HEK293 (cell line): ENCODE data around the gene FBRSL1.

Source experiments
- CTCF ChIA-PET: fragments of 350-600 bp; formaldehyde crosslinking; extraction: SDS; loops from one replicate; lab custom pipeline; 2021; ENCODE audit warnings: antibody characterized with exemption; lab: Yijun Ruan, JAX
- POLR2A ChIA-PET: fragments of 300-600 bp; formaldehyde crosslinking; extraction: SDS; loops from one replicate; lab custom pipeline; 2020; ENCODE audit warnings: antibody characterized with exemption, inconsistent platforms; lab: Yijun Ruan, JAX
- H3K27ac ChIP-seq: fragments of 200-500 bp; sonication (Bioruptor generic); 2 replicates; pipeline ENCODE4 v1.5.1; 2014; ENCODE audit warnings: low read depth, low read length, control low read depth, inconsistent platforms; ENCODE audit errors: extremely low read depth
- H3K36me3 ChIP-seq, 2 experiments: fragments of 200-500 bp in 1 of 2; sonication (Bioruptor generic) in 1 of 2; 1 replicate in 1 of 2; 2 replicates in 1 of 2; pipeline ENCODE4 v1.5.1; 2014 to 2017; ENCODE audit warnings: inconsistent platforms in 2 of 2, low read length in 2 of 2; ENCODE audit not compliant: control insufficient read depth in 2 of 2, insufficient read depth in 1 of 2
- H3K4me1 ChIP-seq: fragments of 200-500 bp; sonication (Bioruptor generic); 2 replicates; pipeline ENCODE4 v1.5.1; 2014; ENCODE audit warnings: mild to moderate bottlenecking, low read length, inconsistent platforms; ENCODE audit not compliant: control insufficient read depth, insufficient read depth
- H3K4me3 ChIP-seq: 2 replicates; pipeline ENCODE4 v1.5.1; 2011; ENCODE audit warnings: low read depth, mild to moderate bottlenecking, control low read depth, low read length, moderate library complexity
- H3K9me3 ChIP-seq: fragments of 200-500 bp; sonication (Bioruptor generic); 2 replicates; pipeline ENCODE4 v1.5.1; 2014; ENCODE audit warnings: low read depth, low read length, inconsistent platforms; ENCODE audit not compliant: control insufficient read depth, insufficient read depth
- FEZF1 ChIP-seq: fragments of 450-650 bp; formaldehyde crosslinking; IDR thresholded peaks from 2 replicates; pipeline ENCODE4 v1.5.1; 2016; ENCODE audit warnings: missing biosample characterization, missing genetic modification characterization
- GLIS1 ChIP-seq: fragments of 450-650 bp; formaldehyde crosslinking; IDR thresholded peaks from 2 replicates; pipeline ENCODE4 v1.5.1; 2016; ENCODE audit warnings: missing biosample characterization, missing genetic modification characterization
- PRDM4 ChIP-seq: fragments of 450-650 bp; formaldehyde crosslinking; IDR thresholded peaks from 2 replicates; pipeline ENCODE4 v1.5.1; 2017; ENCODE audit warnings: missing biosample characterization, missing genetic modification characterization
- SCRT1 ChIP-seq: fragments of 450-650 bp; formaldehyde crosslinking; IDR thresholded peaks from 2 replicates; pipeline ENCODE4 v1.5.1; 2016; ENCODE audit warnings: missing biosample characterization, missing genetic modification characterization, borderline replicate concordance
- SCRT2 ChIP-seq: fragments of 450-650 bp; formaldehyde crosslinking; IDR thresholded peaks from 2 replicates; pipeline ENCODE4 v1.5.1; 2016; ENCODE audit warnings: missing biosample characterization, missing genetic modification characterization
- SP2 ChIP-seq: fragments of 450-650 bp; formaldehyde crosslinking; IDR thresholded peaks from 2 replicates; pipeline ENCODE4 v1.5.1; 2016; ENCODE audit warnings: missing biosample characterization, missing genetic modification characterization
- WT1 ChIP-seq: fragments of 450-650 bp; formaldehyde crosslinking; IDR thresholded peaks from 2 replicates; pipeline ENCODE4 v1.5.1; 2016; ENCODE audit warnings: missing biosample characterization, missing genetic modification characterization
- ZBTB20 ChIP-seq: fragments of 450-650 bp; formaldehyde crosslinking; IDR thresholded peaks from 2 replicates; pipeline ENCODE4 v1.5.1; 2016; ENCODE audit warnings: missing biosample characterization, missing genetic modification characterization
- ZFHX2 ChIP-seq: fragments of 450-650 bp; formaldehyde crosslinking; conservative IDR thresholded peaks from 2 replicates; pipeline ENCODE4 v1.5.1; 2016; ENCODE audit warnings: missing biosample characterization, missing genetic modification characterization
- ZFP37 ChIP-seq: fragments of 450-650 bp; formaldehyde crosslinking; IDR thresholded peaks from 2 replicates; pipeline ENCODE4 v1.5.1; 2016; ENCODE audit warnings: missing biosample characterization, missing genetic modification characterization
- ZNF114 ChIP-seq: fragments of 450-650 bp; formaldehyde crosslinking; IDR thresholded peaks from 2 replicates; pipeline ENCODE4 v1.5.0; 2017; ENCODE audit warnings: missing biosample characterization, missing genetic modification characterization
- ZNF202 ChIP-seq: fragments of 450-650 bp; formaldehyde crosslinking; IDR thresholded peaks from 2 replicates; pipeline ENCODE4 v1.5.1; 2016; ENCODE audit warnings: missing biosample characterization, missing genetic modification characterization, borderline replicate concordance
- ZNF211 ChIP-seq: fragments of 450-650 bp; formaldehyde crosslinking; IDR thresholded peaks from 2 replicates; pipeline ENCODE4 v1.5.1; 2016; ENCODE audit warnings: low read depth, missing biosample characterization, missing genetic modification characterization
- ZNF292 ChIP-seq: fragments of 450-650 bp; formaldehyde crosslinking; IDR thresholded peaks from 2 replicates; pipeline ENCODE4 v1.5.1; 2016; ENCODE audit warnings: low read depth, missing biosample characterization, missing genetic modification characterization, borderline replicate concordance
- ZNF302 ChIP-seq: fragments of 450-650 bp; formaldehyde crosslinking; IDR thresholded peaks from 2 replicates; pipeline ENCODE4 v1.5.1; 2016; ENCODE audit warnings: missing biosample characterization, missing genetic modification characterization, low read depth
- ZNF488 ChIP-seq: fragments of 450-650 bp; formaldehyde crosslinking; IDR thresholded peaks from 2 replicates; pipeline ENCODE4 v1.5.1; 2016; ENCODE audit warnings: missing biosample characterization, missing genetic modification characterization
- ZNF513 ChIP-seq: fragments of 450-650 bp; IDR thresholded peaks from 2 replicates; pipeline ENCODE4 v1.5.1; 2018; ENCODE audit warnings: missing biosample characterization, missing genetic modification characterization
- ZNF596 ChIP-seq: fragments of 450-650 bp; IDR thresholded peaks from 2 replicates; pipeline ENCODE4 v1.5.0; 2018; ENCODE audit warnings: missing biosample characterization, mild to moderate bottlenecking, missing genetic modification characterization, moderate library complexity
- ZNF645 ChIP-seq: fragments of 450-650 bp; formaldehyde crosslinking; IDR thresholded peaks from 2 replicates; pipeline ENCODE4; 2016; ENCODE audit warnings: missing biosample characterization, missing genetic modification characterization
- ZNF654 ChIP-seq: fragments of 450-650 bp; formaldehyde crosslinking; IDR thresholded peaks from 2 replicates; pipeline ENCODE4 v1.5.1; 2016; ENCODE audit warnings: low read depth, missing biosample characterization, missing genetic modification characterization
- ZNF843 ChIP-seq: fragments of 450-650 bp; formaldehyde crosslinking; IDR thresholded peaks from 2 replicates; pipeline ENCODE4 v1.5.1; 2016; ENCODE audit warnings: missing biosample characterization, missing genetic modification characterization
- TF ChIP-seq, protein P1 (sequence below): fragments of 450-650 bp; formaldehyde crosslinking; IDR thresholded peaks from 2 replicates; pipeline ENCODE4 v1.5.1; 2017; ENCODE audit warnings: missing biosample characterization, missing genetic modification characterization
- TF ChIP-seq, protein P2 (sequence below): fragments of 450-650 bp; formaldehyde crosslinking; IDR thresholded peaks from 2 replicates; pipeline ENCODE4 v1.5.1; 2016; ENCODE audit warnings: missing biosample characterization, missing genetic modification characterization

Gene FBRSL1

DNA sequence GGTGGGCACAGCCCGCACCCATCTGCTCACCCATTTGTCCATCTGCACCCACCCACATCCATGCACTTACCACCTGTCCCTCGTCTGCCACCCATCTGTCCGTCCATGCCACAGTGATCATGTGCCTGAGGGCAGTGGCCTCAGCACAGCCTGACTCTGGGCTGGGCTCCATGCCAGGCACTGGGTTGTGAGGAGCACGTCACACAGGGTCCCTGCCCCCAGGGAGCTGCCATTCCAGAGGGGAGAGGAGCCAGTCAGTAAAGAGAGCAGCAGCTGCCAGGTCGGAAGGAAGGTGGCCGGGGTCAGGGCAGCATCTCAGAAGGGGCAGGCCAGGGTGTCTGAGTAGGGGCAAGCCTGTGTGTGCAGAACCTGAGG, 43.6 kb downstream of the FBRSL1 start (continued):
- TF ChIP-seq ZNF292 (tag by site-specific recombination) (no peak), GLIS1 (tag by site-specific recombination) (no peak), WT1 (tag by site-specific recombination) (no peak), ZNF114 (tag by site-specific recombination) (no peak), ZNF654 (no peak)

DNA sequence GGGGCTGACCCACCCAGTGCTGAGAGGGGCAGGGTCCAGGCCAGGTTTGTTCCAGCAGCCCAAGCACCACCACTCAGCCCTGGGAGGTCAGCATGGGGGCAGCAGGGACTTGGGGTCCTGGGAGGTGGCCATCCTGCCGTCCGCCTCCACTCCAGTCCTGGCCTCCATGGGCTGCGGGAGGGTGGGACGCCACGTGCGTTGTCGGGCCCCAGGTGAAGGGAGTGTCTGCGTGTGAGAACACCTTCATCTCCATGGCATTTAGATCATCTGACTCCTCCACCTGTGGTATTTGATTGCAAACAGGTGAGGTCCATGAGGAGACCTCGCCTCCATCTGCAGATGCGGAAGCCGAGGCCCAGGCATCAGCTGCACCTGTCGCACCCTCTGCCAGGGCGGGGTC, 44.1 kb downstream of the FBRSL1 start:
- Histone ChIP-seq H3K4me1 (no peaks in the 10 kb centered on the region), H3K36me3 (peaks cover 0 to 4% of the 10 kb centered on the region in 2 experiments; a peak in 1 of 3 replicates), H3K4me3 (no peak overlapping the region), H3K9me3 (no peaks in the 10 kb centered on the region; the same call in 1 of the 2 replicates), H3K27ac (no peak overlapping the region)
- ChIA-PET POLR2A (no interaction called here), CTCF (no interaction called here)
- no peak for TF ChIP-seq ZNF302 (tag by site-specific recombination)
- no peak for TF ChIP-seq ZNF202 (tag by site-specific recombination)
- peak; percentile 62 for TF ChIP-seq SCRT2 (tag by site-specific recombination)
- no peak for TF ChIP-seq FEZF1
- TF ChIP-seq ZBTB20 = no peak
- no peak for TF ChIP-seq ZNF843 (tag by site-specific recombination)
- TF ChIP-seq ZFHX2 (tag by site-specific recombination) = no peak
- TF ChIP-seq ZFP37 = no peak
- no peak for TF ChIP-seq ZNF645 (tag by site-specific recombination)
- no peak for TF ChIP-seq PRDM4 (tag by site-specific recombination)
- TF ChIP-seq ZNF211 (tag by site-specific recombination) = no peak
- no peak for TF ChIP-seq ZNF596 (tag by site-specific recombination)
- TF ChIP-seq, protein P1, sequence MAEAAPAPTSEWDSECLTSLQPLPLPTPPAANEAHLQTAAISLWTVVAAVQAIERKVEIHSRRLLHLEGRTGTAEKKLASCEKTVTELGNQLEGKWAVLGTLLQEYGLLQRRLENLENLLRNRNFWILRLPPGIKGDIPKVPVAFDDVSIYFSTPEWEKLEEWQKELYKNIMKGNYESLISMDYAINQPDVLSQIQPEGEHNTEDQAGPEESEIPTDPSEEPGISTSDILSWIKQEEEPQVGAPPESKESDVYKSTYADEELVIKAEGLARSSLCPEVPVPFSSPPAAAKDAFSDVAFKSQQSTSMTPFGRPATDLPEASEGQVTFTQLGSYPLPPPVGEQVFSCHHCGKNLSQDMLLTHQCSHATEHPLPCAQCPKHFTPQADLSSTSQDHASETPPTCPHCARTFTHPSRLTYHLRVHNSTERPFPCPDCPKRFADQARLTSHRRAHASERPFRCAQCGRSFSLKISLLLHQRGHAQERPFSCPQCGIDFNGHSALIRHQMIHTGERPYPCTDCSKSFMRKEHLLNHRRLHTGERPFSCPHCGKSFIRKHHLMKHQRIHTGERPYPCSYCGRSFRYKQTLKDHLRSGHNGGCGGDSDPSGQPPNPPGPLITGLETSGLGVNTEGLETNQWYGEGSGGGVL (tag by site-specific recombination) = no peak
- TF ChIP-seq SP2 (tag by site-specific recombination) = no peak
- TF ChIP-seq ZNF488 (tag by site-specific recombination) = no peak
- TF ChIP-seq, protein P2, sequence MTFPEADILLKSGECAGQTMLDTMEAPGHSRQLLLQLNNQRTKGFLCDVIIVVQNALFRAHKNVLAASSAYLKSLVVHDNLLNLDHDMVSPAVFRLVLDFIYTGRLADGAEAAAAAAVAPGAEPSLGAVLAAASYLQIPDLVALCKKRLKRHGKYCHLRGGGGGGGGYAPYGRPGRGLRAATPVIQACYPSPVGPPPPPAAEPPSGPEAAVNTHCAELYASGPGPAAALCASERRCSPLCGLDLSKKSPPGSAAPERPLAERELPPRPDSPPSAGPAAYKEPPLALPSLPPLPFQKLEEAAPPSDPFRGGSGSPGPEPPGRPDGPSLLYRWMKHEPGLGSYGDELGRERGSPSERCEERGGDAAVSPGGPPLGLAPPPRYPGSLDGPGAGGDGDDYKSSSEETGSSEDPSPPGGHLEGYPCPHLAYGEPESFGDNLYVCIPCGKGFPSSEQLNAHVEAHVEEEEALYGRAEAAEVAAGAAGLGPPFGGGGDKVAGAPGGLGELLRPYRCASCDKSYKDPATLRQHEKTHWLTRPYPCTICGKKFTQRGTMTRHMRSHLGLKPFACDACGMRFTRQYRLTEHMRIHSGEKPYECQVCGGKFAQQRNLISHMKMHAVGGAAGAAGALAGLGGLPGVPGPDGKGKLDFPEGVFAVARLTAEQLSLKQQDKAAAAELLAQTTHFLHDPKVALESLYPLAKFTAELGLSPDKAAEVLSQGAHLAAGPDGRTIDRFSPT = no peak
- 0 out of 2 replicates have a peak, but pooled peaks have one; percentile 17 for TF ChIP-seq SCRT1 (tag by site-specific recombination)
- no peak for TF ChIP-seq ZNF513 (tag by site-specific recombination)
